Fibroblast of the conjunctiva (primary cell): ENCODE data around the gene MADD.
"Not testable (repeated sequence)": the region's sequence is repeated elsewhere in the genome, so short reads cannot be mapped to it uniquely, and the experiment has no call there.

Experiments
- DNase-seq: peaks from one replicate; pipeline ENCODE4 v3.0.0-alpha.2; 2010; ENCODE audit warnings: low read depth

The MADD gene

DNA sequence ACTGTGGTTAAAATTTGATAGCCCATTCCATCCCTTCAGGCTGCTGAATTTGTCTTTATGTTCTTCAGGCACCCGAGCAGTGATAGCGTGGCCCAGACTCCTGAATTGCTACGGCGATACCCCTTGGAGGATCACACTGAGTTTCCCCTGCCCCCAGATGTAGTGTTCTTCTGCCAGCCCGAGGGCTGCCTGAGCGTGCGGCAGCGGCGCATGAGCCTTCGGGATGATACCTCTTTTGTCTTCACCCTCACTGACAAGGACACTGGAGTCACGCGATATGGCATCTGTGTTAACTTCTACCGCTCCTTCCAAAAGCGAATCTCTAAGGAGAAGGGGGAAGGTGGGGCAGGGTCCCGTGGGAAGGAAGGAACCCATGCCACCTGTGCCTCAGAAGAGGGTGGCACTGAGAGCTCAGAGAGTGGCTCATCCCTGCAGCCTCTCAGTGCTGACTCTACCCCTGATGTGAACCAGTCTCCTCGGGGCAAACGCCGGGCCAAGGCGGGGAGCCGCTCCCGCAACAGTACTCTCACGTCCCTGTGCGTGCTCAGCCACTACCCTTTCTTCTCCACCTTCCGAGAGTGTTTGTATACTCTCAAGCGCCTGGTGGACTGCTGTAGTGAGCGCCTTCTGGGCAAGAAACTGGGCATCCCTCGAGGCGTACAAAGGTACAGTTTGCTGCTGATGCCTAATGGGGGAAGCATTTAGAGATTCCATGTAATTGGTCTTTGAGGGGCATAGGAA lies 4.7 kb downstream of the MADD start:
- DNase-seq, result no peak

DNA sequence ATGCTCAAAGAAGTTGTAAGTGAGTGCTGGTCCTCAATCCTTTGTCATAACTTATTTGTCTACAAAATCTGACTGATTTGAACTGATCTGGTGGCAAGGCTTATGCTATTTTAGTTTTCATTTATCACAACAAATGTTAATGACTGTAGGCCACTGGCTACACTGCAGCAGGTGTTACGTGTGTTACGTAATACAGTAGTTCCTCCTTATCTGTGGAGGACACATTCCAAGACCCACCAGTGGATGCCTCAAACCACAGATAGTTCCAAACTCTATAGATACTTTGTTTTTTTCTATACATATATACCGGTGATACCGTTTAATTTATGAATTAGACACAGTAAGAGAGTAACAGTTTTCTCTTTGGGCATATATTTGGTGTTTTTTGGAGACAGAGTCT lies 7.0 kb downstream of the MADD start:
- no peak for DNase-seq

DNA sequence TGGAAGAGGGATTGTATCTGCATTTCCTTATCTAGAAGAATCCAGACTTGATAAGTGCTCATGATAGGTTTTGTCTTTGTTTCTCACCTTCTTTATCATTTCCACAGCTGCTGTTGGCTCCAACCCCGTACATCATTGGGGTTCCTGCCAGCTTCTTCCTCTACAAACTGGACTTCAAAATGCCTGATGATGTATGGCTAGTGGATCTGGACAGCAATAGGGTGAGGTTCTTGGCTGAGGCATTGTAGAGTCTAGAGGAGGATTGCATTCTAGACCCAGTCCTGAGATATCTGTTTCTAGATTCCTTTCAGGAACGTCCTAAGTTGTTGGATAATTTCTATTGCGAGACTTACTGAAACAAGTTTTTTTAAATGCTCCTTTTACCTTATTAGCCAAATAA lies 8.1 kb downstream of the MADD start:
- no peak for DNase-seq

DNA sequence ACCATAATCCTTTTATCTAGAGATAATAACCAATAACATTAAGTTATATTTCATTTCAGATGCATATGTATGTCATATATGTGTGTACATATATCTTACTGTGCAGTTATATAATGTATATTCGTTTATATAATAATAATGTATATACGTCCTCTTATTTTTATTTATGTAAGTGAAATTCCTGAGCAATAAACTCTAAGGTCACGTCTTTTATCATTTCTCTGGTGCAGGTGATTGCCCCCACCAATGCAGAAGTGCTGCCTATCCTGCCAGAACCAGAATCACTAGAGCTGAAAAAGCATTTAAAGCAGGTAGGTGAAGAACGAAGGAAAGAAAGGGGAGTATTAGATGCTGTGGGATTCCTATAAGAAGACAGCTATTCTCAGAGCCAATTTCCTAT lies 8.8 kb downstream of the MADD start:
- DNase-seq, result no peak

DNA sequence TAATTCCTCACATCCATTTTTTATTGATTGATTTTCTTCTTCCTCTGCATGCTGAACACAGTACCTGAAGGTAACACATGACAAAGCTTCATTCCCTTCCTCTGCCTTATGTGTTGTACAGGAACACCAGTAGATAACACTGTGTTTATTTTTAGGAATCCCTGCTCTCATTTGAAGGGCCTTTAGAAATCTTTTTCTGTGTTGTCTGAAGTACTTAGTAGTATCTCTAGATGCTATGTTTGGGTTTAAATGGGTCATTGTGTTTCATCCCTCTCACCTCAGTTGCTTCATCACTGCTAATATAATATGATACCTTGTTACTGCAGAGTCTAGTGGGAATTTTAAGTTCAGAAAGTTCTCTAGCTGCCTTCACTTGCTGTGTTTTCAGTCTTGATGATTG lies 10.2 kb downstream of the MADD start:
- DNase-seq, result no peak

DNA sequence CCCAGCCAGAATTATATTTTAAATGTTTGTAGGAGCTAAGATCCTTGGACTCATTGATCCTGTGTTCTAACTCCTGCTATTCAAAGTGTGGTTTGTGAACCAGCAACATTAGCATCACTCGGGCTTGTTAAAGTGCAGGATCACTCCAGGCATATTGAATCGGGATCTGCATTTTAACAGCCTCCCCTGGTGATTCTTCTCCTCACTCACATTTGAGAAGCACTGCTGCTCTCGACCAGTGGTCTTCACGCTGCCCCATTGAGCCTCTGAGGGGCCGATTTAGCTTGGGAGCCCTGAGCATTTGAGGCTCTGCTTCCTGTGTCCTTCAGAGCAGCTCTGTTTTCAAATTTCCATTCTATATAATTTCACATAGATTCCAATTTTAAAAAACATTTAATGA lies 10.9 kb downstream of the MADD start:
- DNase-seq, result no peak

DNA sequence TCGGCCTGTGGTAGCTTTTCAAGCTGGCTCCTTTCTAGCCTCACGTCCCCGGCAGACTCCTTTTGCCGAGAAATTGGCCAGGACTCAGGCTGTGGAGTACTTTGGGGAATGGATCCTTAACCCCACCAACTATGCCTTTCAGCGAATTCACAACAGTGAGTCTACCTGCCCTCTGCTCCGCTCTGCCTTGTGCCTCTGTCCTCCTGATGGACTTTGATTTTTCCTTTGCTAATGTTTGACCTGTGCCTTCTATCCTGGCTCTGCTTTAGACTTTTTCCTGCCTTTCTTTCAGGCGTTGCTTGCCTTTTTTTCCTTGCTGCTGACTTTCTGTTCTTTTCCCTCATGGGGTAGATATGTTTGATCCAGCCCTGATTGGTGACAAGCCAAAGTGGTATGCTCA lies 12.5 kb downstream of the MADD start:
- no peak for DNase-seq

DNA sequence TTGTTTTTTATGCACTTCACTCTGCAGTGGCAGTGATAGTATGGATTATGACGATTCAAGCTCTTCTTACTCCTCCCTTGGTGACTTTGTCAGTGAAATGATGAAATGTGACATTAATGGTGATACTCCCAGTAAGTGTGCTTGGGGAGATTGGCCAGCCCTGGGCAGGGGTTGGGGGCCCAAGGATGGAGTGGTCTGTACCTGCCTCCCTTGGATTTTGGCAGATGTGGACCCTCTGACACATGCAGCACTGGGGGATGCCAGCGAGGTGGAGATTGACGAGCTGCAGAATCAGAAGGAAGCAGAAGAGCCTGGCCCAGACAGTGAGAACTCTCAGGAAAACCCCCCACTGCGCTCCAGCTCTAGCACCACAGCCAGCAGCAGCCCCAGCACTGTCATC lies 14.2 kb downstream of the MADD start:
- no peak for DNase-seq

DNA sequence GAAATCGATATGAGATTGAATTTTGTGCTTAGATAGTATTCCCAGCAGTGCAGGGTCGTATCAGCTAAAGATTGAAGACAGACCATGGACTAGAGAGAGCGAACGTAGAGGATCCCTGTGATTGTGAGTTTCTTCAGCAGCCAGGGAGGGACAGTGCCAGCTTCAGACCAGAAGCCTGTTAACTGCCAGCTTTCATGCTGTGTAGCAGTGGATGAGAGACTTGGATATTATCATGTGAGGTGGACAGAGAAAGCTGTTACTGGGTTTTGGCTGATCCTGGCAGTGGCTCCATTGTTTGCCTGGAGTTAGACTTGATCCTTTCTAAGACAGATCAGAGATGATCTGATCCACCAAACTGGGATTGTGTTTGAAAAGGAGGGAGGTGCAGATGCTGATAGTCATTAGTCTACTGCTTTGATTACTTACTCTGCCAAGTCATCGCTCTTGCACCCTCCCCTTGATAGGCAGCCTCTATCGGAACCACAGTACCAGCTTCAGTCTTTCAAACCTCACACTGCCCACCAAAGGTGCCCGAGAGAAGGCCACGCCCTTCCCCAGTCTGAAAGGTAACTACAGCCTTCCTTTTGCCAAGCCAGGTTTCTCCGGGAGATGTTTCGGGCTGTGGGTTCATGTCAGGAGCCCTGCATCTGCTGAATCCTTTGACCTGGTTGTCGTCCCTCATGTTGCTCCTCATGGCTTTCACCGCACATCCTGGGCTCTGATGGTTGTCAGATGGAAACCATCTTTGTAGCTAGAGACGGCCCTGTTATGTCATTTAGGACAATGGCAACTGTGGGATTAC lies 16.2 kb downstream of the MADD start:
- no peak for DNase-seq

DNA sequence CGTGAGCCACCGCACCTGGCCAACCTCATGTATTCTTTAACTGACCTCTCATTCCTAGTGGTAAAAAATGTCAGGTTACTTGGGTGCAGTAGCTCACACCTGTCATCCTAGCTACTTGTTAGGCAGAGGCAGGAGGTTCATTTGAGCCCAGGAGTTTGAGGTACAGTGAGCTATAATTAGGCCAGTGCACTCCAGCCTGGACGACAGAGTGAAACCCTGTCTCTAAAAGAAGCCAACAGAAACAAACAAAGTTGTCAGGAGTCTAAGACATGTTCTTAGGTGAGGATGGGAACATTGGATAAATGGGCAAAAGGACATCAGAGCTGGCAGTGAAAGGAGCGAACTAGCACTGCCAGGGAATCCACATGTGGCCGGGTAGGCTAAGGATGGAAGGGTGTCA lies 18.1 kb downstream of the MADD start:
- DNase-seq, result no peak

DNA sequence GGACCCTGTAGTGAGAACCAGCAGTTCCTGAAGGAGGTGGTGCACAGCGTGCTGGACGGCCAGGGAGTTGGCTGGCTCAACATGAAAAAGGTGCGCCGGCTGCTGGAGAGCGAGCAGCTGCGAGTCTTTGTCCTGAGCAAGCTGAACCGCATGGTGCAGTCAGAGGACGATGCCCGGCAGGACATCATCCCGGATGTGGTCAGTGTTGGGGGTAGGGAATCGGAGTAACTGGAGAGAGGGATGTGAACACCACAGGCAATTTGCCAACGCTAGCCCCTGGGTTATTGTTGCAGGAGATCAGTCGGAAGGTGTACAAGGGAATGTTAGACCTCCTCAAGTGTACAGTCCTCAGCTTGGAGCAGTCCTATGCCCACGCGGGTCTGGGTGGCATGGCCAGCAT lies 19.9 kb downstream of the MADD start:
- no peak for DNase-seq

DNA sequence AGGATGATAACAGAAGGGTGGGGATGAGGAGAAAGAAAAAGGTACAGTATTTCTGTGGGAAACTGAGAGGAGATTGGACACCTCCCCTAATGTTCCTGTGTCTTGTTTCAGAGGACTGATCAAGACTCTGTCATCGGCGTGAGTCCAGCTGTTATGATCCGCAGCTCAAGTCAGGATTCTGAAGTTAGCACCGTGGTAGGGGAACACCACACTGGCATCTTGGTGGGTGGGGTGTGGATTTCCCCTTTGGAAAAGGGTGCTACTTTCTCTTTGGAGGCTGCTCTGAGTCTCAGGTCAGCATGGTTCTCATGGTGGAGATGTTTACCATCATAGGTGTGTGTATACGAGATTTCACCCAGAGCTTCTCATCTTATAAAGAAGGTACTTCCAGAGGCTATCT lies 25.5 kb downstream of the MADD start:
- no peak for DNase-seq

DNA sequence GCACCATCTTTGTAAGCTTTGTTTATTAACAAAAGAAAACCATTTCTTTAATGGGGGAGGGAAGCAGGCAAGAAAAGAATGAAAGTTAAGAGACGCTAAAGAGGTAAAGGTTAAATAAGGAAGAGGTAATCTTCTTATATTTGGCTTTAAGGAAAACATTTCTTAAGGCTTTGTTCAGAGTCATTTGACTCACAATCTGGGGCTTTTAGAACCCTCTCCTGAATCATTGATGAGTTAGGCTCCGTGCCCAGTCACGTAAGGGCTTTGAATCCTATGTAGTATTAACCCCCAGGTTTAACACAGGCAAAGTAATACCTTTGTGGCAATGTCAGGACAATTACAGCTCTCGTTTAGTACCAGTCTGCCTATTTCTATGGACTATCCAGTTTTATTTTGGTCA lies 26.1 kb downstream of the MADD start:
- no peak for DNase-seq

DNA sequence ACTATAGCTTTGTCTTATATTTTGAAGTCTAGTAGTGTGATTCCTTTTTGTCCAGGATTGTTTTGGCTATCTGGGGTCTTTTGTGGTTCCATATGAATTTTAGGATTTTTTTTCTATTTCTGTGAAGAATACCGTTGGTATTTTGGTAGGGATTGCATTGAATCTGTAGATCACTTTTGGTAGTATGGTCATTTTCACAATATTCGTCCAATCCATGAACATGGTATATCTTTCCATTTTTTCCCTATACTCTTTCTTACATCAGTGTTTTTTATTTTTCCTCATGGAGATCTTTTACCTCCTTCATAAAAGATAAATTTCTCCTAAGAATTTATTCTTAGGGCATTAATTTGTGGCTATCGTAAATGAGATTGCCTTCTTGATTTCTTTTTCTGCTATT lies 29.1 kb downstream of the MADD start:
- DNase-seq, result no peak

DNA sequence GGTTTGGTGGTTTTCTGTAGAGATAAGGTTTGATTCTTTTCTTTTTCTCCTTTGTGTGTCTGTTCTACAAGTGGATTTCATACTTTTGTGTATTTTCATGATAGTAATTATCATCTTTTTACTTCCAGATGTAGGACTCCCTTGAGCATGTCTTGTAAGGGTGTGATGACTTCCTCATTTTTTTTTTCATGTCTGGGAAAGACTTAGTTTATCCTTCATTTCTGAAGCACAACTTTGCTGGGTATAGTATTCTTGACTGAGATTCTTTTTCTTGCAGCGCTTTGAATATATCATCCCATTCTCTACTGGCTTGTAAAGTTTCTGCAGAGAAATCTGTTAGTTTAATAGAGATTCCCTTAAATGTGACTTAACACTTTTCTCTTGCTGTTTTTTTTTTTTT lies 32.9 kb downstream of the MADD start:
- no peak for DNase-seq

DNA sequence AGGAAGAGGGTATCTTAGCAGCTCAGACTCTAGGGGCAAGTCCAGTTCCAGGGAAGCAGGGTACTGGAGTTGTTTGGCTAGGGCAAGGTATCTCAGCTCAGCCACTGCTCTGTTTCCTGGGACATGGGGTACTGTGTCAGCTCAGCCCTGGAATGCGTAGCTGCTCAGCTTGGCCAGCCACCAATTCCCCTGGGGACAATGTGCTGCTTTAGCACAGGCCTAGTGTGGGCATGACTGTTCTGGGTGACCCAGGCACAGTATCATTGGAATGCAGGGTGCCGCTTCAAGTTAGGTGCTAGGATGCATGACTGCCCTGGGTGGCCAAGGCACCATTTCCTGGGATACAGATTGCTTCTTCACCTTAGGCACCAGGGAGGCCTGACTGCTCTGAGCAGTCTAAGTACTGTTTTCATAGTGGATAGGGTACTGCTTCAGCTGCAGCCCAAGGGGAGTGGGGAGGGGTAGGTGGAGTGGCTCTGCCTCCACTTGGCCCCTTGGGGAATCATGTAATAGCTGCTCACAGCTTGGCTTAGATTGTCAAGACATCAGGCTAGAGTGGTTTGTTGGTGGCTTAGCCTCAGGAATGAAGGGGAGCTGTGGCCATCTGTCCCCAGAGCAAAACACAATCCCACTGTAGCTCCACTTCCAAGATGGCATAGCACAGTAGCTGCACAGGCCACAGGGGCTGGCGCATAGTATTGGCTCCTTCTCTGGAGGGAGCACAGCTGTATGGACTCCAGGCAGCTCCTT lies 36.0 kb downstream of the MADD start:
- no peak for DNase-seq

DNA sequence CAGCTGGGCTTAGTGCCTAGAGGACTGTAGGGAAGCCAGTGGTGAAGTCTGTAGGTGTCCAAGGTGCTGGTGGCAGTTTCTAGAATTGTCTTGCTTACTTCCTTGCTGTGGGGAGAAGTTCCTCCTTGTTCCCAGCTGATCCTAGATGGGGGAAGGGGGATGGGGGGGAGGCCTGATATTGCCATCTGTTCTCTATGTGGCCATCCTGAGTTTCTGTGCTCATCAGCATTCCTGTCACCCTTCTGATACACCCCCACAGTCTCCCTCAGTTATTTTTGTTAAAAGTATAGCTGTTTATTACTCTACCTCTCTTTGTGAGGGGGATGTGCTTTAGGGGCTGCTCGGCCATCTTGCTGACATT lies 36.5 kb downstream of the MADD start:
- no peak for DNase-seq

DNA sequence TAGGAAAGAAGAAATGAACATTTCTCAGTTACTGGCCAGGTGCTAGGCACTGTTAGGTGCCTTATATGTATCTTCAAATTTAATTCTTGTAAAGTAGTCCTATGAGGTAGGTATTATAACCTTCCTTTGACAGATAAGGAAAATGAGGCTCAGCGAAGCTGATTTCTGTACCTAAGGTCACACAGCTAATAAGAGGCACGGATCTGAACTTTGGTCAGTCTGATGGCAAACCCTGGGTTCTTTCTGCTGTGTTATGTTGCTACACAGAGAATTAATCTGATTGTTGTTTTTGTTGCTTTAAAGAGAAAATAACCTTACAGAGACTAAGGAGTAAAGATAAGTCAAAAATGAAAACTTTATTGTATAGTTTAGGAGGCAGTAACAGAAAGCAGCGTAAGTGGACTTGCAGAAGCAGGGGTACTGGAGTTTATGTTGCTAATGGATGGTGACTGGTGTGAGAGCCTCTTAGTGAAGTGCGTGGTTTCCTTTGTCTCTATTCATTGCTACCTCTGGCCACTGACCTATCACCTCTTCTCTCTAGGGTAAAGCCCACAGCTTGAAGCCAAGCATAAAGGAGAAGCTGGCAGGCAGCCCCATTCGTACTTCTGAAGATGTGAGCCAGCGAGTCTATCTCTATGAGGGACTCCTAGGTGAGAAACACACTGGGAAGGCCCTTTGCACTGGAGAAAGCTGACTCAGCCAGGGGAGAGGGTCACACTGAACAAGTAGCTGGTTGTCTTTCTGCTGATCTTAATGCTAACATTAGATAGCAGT lies 38.3 kb downstream of the MADD start:
- DNase-seq, result no peak

DNA sequence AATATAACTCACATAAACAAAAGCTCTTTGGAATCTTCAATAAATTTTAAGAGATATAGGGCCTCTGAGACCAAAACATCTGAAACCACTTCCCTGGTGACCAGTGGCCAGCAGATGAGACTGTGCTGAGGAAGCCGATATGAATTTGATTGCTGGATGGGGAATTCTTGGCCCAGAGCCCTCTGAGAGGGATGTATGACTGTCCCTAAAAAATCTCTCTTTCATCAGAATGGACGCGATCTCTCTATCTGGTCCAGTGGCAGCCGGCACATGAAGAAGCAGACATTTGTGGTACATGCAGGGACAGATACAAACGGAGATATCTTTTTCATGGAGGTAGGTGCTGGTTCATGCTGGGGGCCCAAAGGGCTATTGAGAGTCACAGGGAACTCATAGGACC lies 45.1 kb downstream of the MADD start:
- no peak for DNase-seq

DNA sequence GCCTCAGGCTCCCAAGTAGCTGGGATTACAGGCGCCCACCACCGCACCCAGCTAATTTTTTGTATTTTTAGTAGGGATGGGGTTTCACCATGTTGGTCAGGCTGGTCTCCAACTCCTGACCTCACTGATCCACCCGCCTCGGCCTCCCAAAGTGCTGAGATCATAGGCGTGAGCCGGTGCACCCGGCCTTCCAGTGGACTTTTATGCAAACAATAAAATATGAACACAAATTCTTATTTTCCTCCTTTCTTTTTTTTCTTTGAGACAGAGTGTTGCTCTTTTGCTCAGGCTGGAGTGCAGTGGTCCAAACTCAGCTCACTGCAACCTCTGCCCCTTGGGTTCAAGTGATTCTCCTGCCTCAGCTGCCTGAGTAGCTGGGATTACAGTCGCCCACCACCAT lies 46.6 kb downstream of the MADD start:
- not testable (repeated sequence) for DNase-seq

DNA sequence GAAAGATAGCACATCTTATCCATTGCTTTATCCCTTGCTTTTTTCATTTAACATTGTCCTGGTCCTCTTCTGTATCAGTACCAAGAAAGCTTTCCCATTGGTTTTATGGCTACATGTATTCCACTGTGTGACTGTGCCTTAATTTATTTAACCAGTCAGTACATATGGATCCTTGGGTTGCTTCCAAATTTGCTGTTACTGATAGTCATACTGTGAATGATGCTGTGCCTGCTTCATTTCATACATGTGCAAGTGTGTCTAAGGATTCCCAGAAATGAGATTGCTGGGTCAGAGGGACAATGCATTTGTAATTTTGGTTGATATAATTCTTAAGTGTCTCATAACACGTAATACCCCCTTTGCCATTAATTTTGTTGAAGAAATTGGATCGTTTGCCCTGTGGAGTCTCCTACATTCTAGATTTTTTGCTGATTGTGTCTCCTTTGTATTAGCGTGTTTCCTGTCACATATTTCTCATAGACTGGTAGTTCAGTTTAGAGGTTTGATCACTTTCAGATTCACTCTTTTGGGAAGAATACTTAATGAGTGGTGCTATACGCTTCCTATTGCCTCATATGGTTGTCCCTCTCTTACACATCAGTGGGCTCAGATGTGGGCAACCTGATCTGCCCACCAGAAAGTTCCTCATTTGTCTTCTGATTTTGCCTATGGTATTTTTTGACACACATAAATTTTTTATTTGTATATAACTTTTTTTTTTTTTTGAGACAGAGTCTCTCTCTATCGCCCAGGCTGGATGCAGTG lies 47.3 kb downstream of the MADD start:
- DNase-seq, result no peak

DNA sequence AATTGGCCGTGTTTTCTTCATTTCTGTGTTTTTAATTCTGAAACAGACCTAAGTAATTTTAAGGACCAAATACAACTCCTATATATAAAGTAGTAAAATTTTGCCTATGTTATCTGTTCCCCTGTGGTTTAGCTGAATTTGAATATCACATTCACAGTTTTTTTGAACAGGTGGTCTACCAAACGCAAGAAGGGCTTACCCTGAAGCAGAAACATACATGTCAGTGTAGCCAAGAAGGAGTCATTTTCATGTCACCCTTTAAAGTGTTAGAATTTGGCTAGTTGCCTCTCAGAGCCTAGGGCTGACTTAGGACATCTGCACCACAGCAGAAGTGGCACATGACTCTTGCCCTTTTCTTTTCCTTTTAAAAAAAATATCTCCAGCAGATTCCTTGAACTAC lies 48.2 kb downstream of the MADD start:
- no peak for DNase-seq
